ENCODE results near the gene SPPL3. TPM values are rescaled to one million over a fixed set of nuclear protein-coding genes. Genes with fewer than 3 reads are reported as not detected.
A peak's percentile ranks its signal among the peaks of the same experiment; 100 is the strongest.

SPPL3 gene
- total and polyA plus RNA-seq, 2 experiments from 2014 or later = 10.9 to 27.8 TPM

DNA sequence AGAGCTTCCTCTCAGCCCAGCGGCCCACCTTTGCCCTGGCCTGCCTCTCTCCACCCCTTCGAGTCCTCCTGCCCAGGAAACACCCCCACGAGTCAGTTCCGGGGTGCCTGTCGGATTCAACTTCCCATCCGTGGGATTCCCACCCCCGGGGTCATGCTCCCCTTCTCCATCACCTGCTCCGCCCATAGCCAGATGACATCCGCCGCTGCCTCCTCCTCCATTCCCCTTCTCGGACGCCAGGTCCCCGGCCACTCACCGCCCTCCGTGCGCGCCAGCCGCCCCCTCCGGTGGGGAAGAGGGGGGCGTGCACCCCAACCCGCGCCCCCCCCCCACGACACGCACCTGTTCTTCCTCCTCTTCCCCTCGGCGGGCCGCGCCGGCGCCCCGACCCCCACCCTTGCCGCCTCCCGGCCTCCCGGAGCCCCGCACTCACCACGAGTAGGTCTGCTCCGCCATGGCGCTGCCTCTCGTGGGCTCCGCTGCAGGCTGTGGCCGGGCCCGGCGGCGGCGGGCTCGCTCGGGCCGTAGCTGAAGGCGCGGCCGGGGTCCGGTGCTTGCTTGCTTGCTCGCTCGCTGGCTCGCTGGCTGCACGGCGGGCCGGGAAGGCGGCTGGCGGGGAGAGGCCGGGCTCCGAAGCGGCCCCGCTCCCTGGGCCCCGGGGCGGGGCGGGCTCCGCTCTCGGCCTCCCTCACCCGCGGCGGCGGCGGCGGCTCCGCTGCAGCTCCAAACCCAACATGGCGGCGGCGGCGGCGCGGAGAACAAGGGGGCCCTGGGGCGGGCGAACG, 554 bp downstream of the SPPL3 start:
- H3K4me1 ChIP-seq (ENCODE audit: insufficient read depth) = peaks cover 5% of the 10 kb centered on the region; the same call in 1 of the 2 replicates
- peak overlapping the region; percentile 23; the same call in 1 of the 2 replicates for H2AFZ ChIP-seq
- Mint-ChIP-seq H3K27me3 (ENCODE audit: insufficient read depth, low read depth, poor library complexity) (peaks cover 11% of the 10 kb centered on the region), H3K9me3 (no peaks in the 10 kb centered on the region), H3K4me3 (peak overlapping the region; percentile 100), H3K4me1 (peaks cover 16% of the 10 kb centered on the region), H3K36me3 (ENCODE audit: low read depth) (peaks cover 11% of the 10 kb centered on the region; the same call in 2 of the 3 replicates), H3K27ac (peak overlapping the region; percentile 91)
- TF ChIP-seq, protein P1, sequence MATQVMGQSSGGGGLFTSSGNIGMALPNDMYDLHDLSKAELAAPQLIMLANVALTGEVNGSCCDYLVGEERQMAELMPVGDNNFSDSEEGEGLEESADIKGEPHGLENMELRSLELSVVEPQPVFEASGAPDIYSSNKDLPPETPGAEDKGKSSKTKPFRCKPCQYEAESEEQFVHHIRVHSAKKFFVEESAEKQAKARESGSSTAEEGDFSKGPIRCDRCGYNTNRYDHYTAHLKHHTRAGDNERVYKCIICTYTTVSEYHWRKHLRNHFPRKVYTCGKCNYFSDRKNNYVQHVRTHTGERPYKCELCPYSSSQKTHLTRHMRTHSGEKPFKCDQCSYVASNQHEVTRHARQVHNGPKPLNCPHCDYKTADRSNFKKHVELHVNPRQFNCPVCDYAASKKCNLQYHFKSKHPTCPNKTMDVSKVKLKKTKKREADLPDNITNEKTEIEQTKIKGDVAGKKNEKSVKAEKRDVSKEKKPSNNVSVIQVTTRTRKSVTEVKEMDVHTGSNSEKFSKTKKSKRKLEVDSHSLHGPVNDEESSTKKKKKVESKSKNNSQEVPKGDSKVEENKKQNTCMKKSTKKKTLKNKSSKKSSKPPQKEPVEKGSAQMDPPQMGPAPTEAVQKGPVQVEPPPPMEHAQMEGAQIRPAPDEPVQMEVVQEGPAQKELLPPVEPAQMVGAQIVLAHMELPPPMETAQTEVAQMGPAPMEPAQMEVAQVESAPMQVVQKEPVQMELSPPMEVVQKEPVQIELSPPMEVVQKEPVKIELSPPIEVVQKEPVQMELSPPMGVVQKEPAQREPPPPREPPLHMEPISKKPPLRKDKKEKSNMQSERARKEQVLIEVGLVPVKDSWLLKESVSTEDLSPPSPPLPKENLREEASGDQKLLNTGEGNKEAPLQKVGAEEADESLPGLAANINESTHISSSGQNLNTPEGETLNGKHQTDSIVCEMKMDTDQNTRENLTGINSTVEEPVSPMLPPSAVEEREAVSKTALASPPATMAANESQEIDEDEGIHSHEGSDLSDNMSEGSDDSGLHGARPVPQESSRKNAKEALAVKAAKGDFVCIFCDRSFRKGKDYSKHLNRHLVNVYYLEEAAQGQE (IDR thresholded peaks at IDR 0.05; ENCODE audit: unreplicated experiment) = no peak
- TF ChIP-seq CTCF (conservative IDR thresholded peaks at IDR 0.05; ENCODE audit: low read depth in 2 of 2) = no peak
- TF ChIP-seq EZH2phosphoT487 (IDR thresholded peaks at IDR 0.05; ENCODE audit: unreplicated experiment) = no peak
- TF ChIP-seq ZNF331 (CRISPR knock-in tag; IDR thresholded peaks at IDR 0.05; ENCODE audit: low read depth) = no peak
- no peak for TF ChIP-seq EZH2 (IDR thresholded peaks at IDR 0.05; ENCODE audit: low read depth, unreplicated experiment)
- no peak for TF ChIP-seq STAT1 (IDR thresholded peaks at IDR 0.05; ENCODE audit: unreplicated experiment)
- no peak; the same call in 1 of the 2 replicates for TF ChIP-seq POLR2AphosphoS5 (IDR thresholded peaks at IDR 0.05; ENCODE audit: low read depth)
- TF ChIP-seq ZNF114 (CRISPR knock-in tag; IDR thresholded peaks at IDR 0.05) = no peak
- TF ChIP-seq, protein P2, sequence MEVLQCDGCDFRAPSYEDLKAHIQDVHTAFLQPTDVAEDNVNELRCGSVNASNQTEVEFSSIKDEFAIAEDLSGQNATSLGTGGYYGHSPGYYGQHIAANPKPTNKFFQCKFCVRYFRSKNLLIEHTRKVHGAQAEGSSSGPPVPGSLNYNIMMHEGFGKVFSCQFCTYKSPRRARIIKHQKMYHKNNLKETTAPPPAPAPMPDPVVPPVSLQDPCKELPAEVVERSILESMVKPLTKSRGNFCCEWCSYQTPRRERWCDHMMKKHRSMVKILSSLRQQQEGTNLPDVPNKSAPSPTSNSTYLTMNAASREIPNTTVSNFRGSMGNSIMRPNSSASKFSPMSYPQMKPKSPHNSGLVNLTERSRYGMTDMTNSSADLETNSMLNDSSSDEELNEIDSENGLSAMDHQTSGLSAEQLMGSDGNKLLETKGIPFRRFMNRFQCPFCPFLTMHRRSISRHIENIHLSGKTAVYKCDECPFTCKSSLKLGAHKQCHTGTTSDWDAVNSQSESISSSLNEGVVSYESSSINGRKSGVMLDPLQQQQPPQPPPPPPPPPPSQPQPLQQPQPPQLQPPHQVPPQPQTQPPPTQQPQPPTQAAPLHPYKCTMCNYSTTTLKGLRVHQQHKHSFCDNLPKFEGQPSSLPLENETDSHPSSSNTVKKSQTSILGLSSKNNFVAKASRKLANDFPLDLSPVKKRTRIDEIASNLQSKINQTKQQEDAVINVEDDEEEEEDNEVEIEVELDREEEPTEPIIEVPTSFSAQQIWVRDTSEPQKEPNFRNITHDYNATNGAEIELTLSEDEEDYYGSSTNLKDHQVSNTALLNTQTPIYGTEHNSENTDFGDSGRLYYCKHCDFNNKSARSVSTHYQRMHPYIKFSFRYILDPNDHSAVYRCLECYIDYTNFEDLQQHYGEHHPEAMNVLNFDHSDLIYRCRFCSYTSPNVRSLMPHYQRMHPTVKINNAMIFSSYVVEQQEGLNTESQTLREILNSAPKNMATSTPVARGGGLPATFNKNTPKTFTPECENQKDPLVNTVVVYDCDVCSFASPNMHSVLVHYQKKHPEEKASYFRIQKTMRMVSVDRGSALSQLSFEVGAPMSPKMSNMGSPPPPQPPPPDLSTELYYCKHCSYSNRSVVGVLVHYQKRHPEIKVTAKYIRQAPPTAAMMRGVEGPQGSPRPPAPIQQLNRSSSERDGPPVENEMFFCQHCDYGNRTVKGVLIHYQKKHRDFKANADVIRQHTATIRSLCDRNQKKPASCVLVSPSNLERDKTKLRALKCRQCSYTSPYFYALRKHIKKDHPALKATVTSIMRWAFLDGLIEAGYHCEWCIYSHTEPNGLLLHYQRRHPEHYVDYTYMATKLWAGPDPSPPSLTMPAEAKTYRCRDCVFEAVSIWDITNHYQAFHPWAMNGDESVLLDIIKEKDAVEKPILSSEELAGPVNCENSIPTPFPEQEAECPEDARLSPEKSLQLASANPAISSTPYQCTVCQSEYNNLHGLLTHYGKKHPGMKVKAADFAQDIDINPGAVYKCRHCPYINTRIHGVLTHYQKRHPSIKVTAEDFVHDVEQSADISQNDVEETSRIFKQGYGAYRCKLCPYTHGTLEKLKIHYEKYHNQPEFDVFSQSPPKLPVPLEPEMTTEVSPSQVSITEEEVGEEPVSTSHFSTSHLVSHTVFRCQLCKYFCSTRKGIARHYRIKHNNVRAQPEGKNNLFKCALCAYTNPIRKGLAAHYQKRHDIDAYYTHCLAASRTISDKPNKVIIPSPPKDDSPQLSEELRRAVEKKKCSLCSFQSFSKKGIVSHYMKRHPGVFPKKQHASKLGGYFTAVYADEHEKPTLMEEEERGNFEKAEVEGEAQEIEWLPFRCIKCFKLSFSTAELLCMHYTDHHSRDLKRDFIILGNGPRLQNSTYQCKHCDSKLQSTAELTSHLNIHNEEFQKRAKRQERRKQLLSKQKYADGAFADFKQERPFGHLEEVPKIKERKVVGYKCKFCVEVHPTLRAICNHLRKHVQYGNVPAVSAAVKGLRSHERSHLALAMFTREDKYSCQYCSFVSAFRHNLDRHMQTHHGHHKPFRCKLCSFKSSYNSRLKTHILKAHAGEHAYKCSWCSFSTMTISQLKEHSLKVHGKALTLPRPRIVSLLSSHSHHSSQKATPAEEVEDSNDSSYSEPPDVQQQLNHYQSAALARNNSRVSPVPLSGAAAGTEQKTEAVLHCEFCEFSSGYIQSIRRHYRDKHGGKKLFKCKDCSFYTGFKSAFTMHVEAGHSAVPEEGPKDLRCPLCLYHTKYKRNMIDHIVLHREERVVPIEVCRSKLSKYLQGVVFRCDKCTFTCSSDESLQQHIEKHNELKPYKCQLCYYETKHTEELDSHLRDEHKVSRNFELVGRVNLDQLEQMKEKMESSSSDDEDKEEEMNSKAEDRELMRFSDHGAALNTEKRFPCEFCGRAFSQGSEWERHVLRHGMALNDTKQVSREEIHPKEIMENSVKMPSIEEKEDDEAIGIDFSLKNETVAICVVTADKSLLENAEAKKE (CRISPR knock-in tag; IDR thresholded peaks at IDR 0.05) = no peak
- no peak for TF ChIP-seq JUNB (IDR thresholded peaks at IDR 0.05; ENCODE audit: unreplicated experiment)
- TF ChIP-seq, protein P3, sequence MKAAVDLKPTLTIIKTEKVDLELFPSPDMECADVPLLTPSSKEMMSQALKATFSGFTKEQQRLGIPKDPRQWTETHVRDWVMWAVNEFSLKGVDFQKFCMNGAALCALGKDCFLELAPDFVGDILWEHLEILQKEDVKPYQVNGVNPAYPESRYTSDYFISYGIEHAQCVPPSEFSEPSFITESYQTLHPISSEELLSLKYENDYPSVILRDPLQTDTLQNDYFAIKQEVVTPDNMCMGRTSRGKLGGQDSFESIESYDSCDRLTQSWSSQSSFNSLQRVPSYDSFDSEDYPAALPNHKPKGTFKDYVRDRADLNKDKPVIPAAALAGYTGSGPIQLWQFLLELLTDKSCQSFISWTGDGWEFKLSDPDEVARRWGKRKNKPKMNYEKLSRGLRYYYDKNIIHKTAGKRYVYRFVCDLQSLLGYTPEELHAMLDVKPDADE (IDR thresholded peaks at IDR 0.05) = no peak
- no peak for TF ChIP-seq CREB1 (CRISPR knock-in tag; IDR thresholded peaks at IDR 0.05; ENCODE audit: low read depth)
- H3K27me3 ChIP-seq (ENCODE audit: insufficient read depth) = no peaks in the 10 kb centered on the region
- H3K4me3 ChIP-seq = peak overlapping the region; percentile 88
- peak; percentile 41 for DNase-seq (ENCODE audit: low spot score)
- peaks cover 12% of the 10 kb centered on the region for H4K20me1 ChIP-seq (replicated peaks; ENCODE audit: insufficient read depth)
- H3K27ac ChIP-seq (ENCODE audit: low read depth) = no peak overlapping the region
- no peaks in the 10 kb centered on the region for H3K9me2 ChIP-seq (ENCODE audit: insufficient read depth)
- H3K4me2 ChIP-seq = peak overlapping the region; percentile 91
- no peaks in the 10 kb centered on the region; the same call in 1 of the 2 replicates for H3K36me3 ChIP-seq (ENCODE audit: insufficient read depth)
- peaks cover 49% of the 10 kb centered on the region for H3K79me2 ChIP-seq (replicated peaks; ENCODE audit: insufficient read depth)
- H3F3A ChIP-seq (replicated peaks; ENCODE audit: low read depth) = no peaks in the 10 kb centered on the region
- ATAC-seq = peak; percentile 41

Measured in GM23338 (cell line).